NCI-H1694 treated with DMSO at 0.1 percent for 48 hours (cell line): ENCODE data around the gene CELSR1.
"Not testable (repeated sequence)": the region's sequence is repeated elsewhere in the genome, so short reads cannot be mapped to it uniquely, and the experiment has no call there.

ENCODE experiments used
- DNase-seq: peaks from one replicate; lab custom pipeline; 2025; lab: John Stamatoyannopoulos, UW

CELSR1 gene

DNA sequence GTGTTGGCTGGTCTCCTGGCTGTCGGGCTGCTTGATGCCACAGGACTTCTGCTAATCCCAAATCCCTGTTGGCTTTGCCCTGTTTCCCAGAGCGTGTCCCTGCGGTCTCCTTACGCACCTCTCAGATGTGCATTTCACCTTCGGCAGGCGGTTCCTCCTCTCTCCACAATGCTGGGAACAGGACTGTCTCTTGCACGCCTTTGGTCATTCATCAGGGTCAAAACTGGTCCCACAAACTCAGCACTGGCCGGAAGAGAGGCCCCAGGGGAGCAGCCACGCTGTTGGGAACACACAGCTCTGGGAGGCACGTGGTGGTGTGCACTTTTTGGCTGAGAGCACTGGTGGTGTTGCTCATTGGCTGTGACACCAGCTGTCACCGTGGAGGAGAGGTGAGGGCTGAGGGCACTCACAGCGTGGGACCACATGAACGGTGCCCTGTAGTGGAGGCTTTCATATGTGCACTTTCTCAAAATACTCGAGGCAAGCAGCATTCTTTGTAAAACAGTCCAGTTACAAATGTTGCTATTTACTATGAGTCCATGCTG, 217.2 kb downstream of the CELSR1 start:
- DNase-seq = no peak

DNA sequence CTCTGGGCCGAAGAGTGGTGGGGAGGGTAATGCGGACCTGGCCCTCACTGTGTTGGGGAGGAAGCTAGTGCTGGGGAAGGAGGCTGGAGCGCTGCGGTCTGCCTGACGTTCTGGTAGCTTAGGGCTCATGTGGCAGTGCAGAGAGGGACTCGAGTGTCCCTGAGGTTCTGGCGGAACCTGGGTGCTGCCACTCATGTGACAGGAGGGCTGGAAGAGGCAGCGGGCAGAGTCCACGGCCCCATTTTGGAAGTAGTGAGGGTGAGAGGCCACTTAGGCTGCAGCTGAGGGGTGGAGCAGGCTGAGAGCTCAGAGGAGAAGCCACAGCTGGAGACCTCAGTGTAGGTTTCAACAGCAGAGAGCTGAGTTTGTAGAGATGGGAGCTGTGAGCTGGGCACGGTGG, 218.1 kb downstream of the CELSR1 start:
- DNase-seq = no peak

DNA sequence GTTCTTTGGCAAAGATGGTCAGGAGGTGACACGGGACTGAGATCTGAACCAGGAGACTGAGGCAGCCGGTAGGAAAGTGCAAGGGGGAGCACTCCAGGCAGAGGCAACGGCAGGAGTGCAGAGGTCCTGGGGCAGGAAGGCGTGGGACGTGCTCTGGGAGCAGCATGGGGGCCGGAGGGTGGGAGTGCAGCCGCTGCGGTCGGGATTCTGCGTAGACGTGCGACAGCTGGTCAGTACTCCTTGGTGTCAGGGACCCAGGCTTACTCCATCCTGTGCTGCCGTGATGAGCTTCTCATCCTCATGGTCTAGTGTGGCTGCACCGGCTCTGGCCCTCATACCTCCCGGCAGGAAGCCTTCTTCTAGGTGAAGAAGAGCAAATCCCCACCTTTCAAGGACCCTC, 218.8 kb downstream of the CELSR1 start:
- no peak for DNase-seq

DNA sequence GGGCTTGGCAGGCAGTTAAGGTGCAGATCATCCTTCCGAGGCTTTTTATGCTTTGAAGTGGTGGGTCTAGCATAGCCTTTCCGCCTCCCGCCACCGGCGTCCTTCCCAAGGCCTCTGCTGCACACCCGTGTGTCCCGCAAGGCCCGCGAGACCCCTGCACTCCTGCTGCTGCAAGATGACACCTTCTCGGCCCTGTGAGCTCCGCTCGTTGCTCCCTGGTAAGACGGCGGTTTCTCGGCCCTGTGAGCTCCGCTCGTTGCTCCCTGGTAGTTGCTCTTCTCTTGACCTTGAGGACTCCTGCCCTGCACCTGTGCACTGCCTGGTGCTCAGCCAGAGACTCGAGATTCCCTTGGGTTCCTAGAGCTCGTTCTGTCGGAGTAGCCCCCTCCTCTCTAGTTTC, 219.8 kb downstream of the CELSR1 start:
- no peak for DNase-seq

DNA sequence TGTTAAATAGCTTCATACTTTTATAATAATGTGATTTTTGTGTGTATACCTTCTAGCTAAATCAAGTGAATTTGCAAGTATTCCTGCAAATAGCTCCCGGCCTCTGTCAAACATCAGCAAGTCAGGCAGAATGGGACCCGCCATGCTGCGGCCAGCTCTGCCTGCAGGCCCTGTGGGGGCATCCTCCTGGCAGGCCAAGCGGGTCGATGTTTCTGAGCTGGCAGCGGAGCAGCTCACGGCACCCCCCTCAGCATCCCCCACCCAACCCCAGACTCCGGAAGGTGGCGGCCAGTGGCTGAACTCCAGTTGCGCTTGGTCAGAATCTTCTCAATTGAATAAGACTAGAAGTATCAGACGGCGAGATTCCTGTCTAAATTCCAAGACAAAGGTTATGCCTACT, 221.4 kb downstream of the CELSR1 start:
- no peak for DNase-seq

DNA sequence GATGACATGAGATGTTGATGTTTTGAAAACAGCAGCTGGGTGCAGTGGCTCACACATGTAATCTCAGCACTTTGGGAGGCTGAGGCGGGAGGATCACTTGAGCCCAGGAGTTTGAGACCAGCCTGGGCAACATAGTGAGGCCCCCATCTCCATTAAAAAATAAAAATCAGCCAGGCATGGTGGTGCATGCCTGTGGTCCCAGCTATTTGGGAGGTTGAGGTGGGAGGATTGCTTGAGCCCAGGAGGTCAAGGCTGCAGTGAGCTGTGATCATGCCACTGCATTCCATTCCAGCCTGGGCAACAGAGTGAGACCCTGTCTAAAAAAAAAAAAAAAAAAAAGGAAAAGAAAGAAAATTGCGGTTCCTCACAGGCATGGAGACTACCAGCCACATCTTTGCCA, 224.6 kb downstream of the CELSR1 start:
- DNase-seq = not testable (repeated sequence)

DNA sequence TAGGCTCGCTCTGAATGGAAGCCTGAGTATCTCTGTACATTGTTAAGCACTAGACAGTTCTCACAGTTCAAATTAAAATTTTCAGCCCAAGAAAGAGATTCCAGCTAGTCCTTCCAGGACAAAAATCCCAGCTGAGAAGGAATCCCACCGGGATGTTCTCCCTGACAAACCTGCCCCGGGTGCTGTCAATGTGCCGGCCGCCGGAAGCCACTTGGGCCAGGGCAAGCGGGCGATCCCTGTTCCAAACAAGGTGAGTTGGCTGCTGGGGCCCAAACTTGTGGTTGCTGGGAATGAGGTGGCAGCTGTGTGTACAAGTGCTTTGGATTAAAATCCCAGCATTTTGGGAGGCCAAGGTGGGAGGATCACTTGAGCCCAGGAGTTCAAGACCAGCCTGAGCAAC, 225.4 kb downstream of the CELSR1 start:
- no peak for DNase-seq
